GM19239 (cell line): ENCODE measurements around the gene HOXB7.

Experiments used
- DNase-seq: peaks from one replicate; pipeline ENCODE4 v3.0.0; 2011; ENCODE audit warnings: low spot score; ENCODE audit not compliant: insufficient read length
- FAIRE-seq: peaks from 2 replicates; lab custom pipeline; 2011; peaks lifted over from hg19 to GRCh38; lab: Jason Lieb, UNC

The HOXB7 gene

GRCh38 chr17:48610282-48611211 is at the start of gene HOXB7:
HOXB7 (minus strand) TSS chr17:48611017; CDS start chr17:48610918, 99 bp downstream.
- DNase-seq (peak; percentile 80), FAIRE-seq (peak; percentile 96)

GRCh38 chr17:48655913-48656312 is 45.1 kb upstream of the HOXB7 start:
- no peak for FAIRE-seq
- DNase-seq: no peak

- FAIRE-seq: no peak
- DNase-seq: no peak
Measured at GRCh38 chr17:48649741-48650140, 38.9 kb upstream of the HOXB7 start.

GRCh38 chr17:48647963-48648245 is 37.1 kb upstream of the HOXB7 start:
- DNase-seq (no peak), FAIRE-seq (no peak)

GRCh38 chr17:48647103-48647962 is 36.5 kb upstream of the HOXB7 start:
- FAIRE-seq (peak; percentile 91), DNase-seq (no peak)

GRCh38 chr17:48646183-48647102 is 35.6 kb upstream of the HOXB7 start:
- FAIRE-seq: no peak
- DNase-seq: no peak

GRCh38 chr17:48645639-48646182 is 34.9 kb upstream of the HOXB7 start:
- DNase-seq (no peak), FAIRE-seq (no peak)

- no peak for DNase-seq
- FAIRE-seq: no peak
Measured at GRCh38 chr17:48644910-48645557, 34.2 kb upstream of the HOXB7 start.

- no peak for DNase-seq
- FAIRE-seq: no peak
Measured at GRCh38 chr17:48644159-48644558, 33.3 kb upstream of the HOXB7 start.

GRCh38 chr17:48643697-48644012 is 32.8 kb upstream of the HOXB7 start:
- DNase-seq (no peak), FAIRE-seq (no peak)

GRCh38 chr17:48642843-48643696 is 32.3 kb upstream of the HOXB7 start:
- DNase-seq: no peak
- no peak for FAIRE-seq

- DNase-seq (no peak), FAIRE-seq (no peak)
Measured at GRCh38 chr17:48642059-48642842, 31.4 kb upstream of the HOXB7 start.

GRCh38 chr17:48641541-48642058 is 30.8 kb upstream of the HOXB7 start:
- DNase-seq (no peak), FAIRE-seq (no peak)

GRCh38 chr17:48640858-48641180 is 30.0 kb upstream of the HOXB7 start:
- no peak for DNase-seq
- FAIRE-seq: no peak

GRCh38 chr17:48639982-48640857 is 29.4 kb upstream of the HOXB7 start:
- no peak for DNase-seq

GRCh38 chr17:48639136-48639535 is 28.3 kb upstream of the HOXB7 start:
- FAIRE-seq (no peak), DNase-seq (no peak)

More at GRCh38 chr17:48639982-48640857, 29.4 kb upstream of the HOXB7 start:
- FAIRE-seq: no peak
